T1000 (cell line): ENCODE data around the gene PEX3.

Experiments
- DNase-seq: peaks from one replicate; lab custom pipeline; 2025; ENCODE audit warnings: mixed read lengths; lab: John Stamatoyannopoulos, UW

Gene PEX3

DNA sequence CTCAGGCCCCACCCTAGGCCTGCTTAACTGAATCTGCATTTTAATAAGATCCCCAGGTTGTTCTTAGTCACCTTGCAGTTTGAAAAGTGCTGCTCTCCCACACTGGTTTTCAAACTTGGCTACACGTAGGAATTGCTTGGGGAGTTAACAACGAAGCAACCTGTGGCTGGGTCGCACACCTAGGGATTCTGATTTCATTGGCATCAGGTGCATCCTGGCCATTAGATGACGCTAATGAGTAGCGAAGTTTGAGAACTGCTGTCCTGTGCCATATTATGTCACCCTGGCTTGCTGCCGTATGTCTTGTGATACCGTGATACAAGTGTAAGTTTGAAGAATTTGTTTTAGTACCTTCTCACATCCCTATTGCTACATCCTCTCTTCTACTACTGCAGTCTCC, 89.1 kb downstream of the PEX3 start:
- DNase-seq = no peak

DNA sequence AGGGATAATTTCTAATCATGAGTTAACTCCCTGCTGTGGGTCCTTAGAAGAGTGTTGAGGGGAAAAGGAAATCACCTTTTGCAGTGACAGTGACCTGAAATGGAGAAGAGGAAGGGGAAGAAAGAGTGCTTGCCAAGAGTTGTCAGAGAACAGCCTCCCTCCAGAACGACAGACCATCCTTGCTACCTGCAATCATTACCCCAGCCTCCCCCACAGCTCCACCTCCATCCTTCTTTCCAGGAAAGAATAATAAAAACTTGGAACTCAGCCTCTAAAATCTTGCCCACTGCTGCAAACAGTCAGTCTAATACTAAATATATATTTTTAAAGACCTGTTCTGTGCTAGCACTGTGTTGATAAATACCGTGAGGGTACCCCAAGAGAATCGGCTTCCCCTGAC, 89.6 kb downstream of the PEX3 start:
- no peak for DNase-seq
